HepG2 (cell line): Measurements from ENCODE around the gene PIM3. TPM values are rescaled to one million over a fixed set of nuclear protein-coding genes. Genes with fewer than 3 reads are reported as not detected.

Experiments
- ELF3 ChIP-seq: IDR thresholded peaks from 2 replicates; pipeline ENCODE4 v1.6.1; 2016; ENCODE audit warnings: missing genetic modification reagents, missing compliant biosample characterization
- HNF4A ChIP-seq: sonication (generic); formaldehyde crosslinking; IDR thresholded peaks from 2 replicates; pipeline ENCODE4 v1.4.0; 2020; ENCODE audit warnings: missing genetic modification reagents
- KMT2B ChIP-seq: IDR thresholded peaks from 2 replicates; pipeline ENCODE4 v1.6.1; 2016; ENCODE audit warnings: missing genetic modification reagents, missing compliant biosample characterization
- SAP130 ChIP-seq: IDR thresholded peaks from 2 replicates; pipeline ENCODE4 v1.6.1; 2016; ENCODE audit warnings: low read depth
- TFDP1 ChIP-seq: IDR thresholded peaks from 2 replicates; pipeline ENCODE4 v1.6.1; 2016; ENCODE audit warnings: missing compliant biosample characterization, missing genetic modification reagents, borderline replicate concordance
- TIGD3 ChIP-seq: sonication (generic); formaldehyde crosslinking; IDR thresholded peaks from 2 replicates; pipeline ENCODE4 v1.5.1; 2020; ENCODE audit warnings: mild to moderate bottlenecking, missing genetic modification reagents, borderline replicate concordance
- YY1 ChIP-seq: IDR thresholded peaks from 2 replicates; pipeline ENCODE4 v1.6.1; 2011; ENCODE audit warnings: low read length, low read depth, moderate library complexity, mild to moderate bottlenecking; ENCODE audit not compliant: insufficient read depth, insufficient replicate concordance
- ZBTB43 ChIP-seq: sonication (generic); formaldehyde crosslinking; conservative IDR thresholded peaks from 2 replicates; pipeline ENCODE4 v1.4.0; 2020; ENCODE audit warnings: missing genetic modification reagents
- ZNF24 ChIP-seq: fragments of 450-650 bp; IDR thresholded peaks from 2 replicates; pipeline ENCODE4 v1.6.1; 2017; ENCODE audit warnings: antibody characterized with exemption, mild to moderate bottlenecking
- ZNF546 ChIP-seq: sonication (generic); formaldehyde crosslinking; conservative IDR thresholded peaks from 2 replicates; pipeline ENCODE4 v1.8.1; 2023; ENCODE audit warnings: mild to moderate bottlenecking, missing genetic modification reagents
- ZNF547 ChIP-seq: sonication (generic); formaldehyde crosslinking; IDR thresholded peaks from 2 replicates; pipeline ENCODE4 v1.5.1; 2020; ENCODE audit warnings: mild to moderate bottlenecking, missing genetic modification reagents
- ZNF839 ChIP-seq: sonication (generic); formaldehyde crosslinking; IDR thresholded peaks from 2 replicates; pipeline ENCODE4 v1.4.0; 2020; ENCODE audit warnings: missing genetic modification reagents, mild to moderate bottlenecking, borderline replicate concordance
- ZSCAN9 ChIP-seq: IDR thresholded peaks from 2 replicates; pipeline ENCODE4 v1.6.1; 2016; ENCODE audit warnings: borderline replicate concordance
- polyA plus RNA-seq, 8 experiments: library from polyadenylated mRNA; depleted of rRNA in 3 of 8; stranded (reverse) in 7 of 8; unstranded in 1 of 8; fragments of >200 nt; fragmentation: Illumina TruSeq in 4 of 8; extraction: Trizol in 4 of 8; gene quantifications; 2 replicates each; pipeline versions ENCODE4 v1.2.1 to v1.2.3, GENCODE V29; 2011 to 2016; ENCODE audit warnings: low read depth in 4 of 8, missing spikeins in 1 of 8, mixed read lengths in 1 of 8; ENCODE audit not compliant: insufficient read depth in 1 of 8
- total RNA-seq, 5 experiments: library from RNA; depleted of rRNA; stranded (reverse); fragments of >200 nt; fragmentation: Illumina TruSeq; extraction: Trizol; gene quantifications; 2 replicates each; pipeline ENCODE4 v1.2.3, GENCODE V29; 2016; ENCODE audit warnings: low read depth in 1 of 5
- TF ChIP-seq, protein P1 (sequence below): IDR thresholded peaks from 2 replicates; pipeline ENCODE4 v1.6.1; 2016; ENCODE audit warnings: missing genetic modification reagents, missing compliant biosample characterization
- TF ChIP-seq, protein P2 (sequence below): IDR thresholded peaks from 2 replicates; pipeline ENCODE4 v1.6.1; 2012; ENCODE audit warnings: inconsistent platforms
- TF ChIP-seq, protein P3 (sequence below): conservative IDR thresholded peaks from 2 replicates; pipeline ENCODE4 v1.6.1; 2018; ENCODE audit warnings: missing genetic modification reagents
- TF ChIP-seq, protein P4 (sequence below): sonication (generic); formaldehyde crosslinking; IDR thresholded peaks from 2 replicates; pipeline ENCODE4 v1.5.1; 2020; ENCODE audit warnings: missing genetic modification reagents, mild to moderate bottlenecking, borderline replicate concordance
- TF ChIP-seq, protein P5 (sequence below): IDR thresholded peaks from 2 replicates; pipeline ENCODE4 v1.6.1; 2016; ENCODE audit warnings: mild to moderate bottlenecking, missing biosample characterization, missing genetic modification reagents

Gene PIM3
- total and polyA plus RNA-seq, 2 of the 13 experiments (the other 11 are each of a cell fraction or from before 2014, with no cell fraction given), result 21.6 to 31.2 TPM

- no peak for TF ChIP-seq TIGD3 (CRISPR knock-in tag)
- TF ChIP-seq ZNF546, result 0 out of 2 replicates have a peak, but pooled peaks have one; percentile 34
- peak; percentile 36; the same call in 1 of the 2 replicates for TF ChIP-seq HNF4A (CRISPR knock-in tag)
- TF ChIP-seq SAP130 (CRISPR knock-in tag), result peak; percentile 75
- TF ChIP-seq ELF3 (CRISPR knock-in tag), result peak; percentile 45
- TF ChIP-seq ZSCAN9 (CRISPR knock-in tag), result peak; percentile 56; the same call in 1 of the 2 replicates
- TF ChIP-seq, protein P1, sequence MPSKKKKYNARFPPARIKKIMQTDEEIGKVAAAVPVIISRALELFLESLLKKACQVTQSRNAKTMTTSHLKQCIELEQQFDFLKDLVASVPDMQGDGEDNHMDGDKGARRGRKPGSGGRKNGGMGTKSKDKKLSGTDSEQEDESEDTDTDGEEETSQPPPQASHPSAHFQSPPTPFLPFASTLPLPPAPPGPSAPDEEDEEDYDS (CRISPR knock-in tag), result peak; percentile 70; the same call in 1 of the 2 replicates
- TF ChIP-seq, protein P2, sequence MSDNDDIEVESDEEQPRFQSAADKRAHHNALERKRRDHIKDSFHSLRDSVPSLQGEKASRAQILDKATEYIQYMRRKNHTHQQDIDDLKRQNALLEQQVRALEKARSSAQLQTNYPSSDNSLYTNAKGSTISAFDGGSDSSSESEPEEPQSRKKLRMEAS, result peak; percentile 63; the same call in 1 of the 2 replicates
- 0 out of 2 replicates have a peak, but pooled peaks have one; percentile 25 for TF ChIP-seq ZNF24
- TF ChIP-seq TFDP1, result peak; percentile 63; the same call in 1 of the 2 replicates
- TF ChIP-seq YY1, result peak; percentile 99
- TF ChIP-seq, protein P3, sequence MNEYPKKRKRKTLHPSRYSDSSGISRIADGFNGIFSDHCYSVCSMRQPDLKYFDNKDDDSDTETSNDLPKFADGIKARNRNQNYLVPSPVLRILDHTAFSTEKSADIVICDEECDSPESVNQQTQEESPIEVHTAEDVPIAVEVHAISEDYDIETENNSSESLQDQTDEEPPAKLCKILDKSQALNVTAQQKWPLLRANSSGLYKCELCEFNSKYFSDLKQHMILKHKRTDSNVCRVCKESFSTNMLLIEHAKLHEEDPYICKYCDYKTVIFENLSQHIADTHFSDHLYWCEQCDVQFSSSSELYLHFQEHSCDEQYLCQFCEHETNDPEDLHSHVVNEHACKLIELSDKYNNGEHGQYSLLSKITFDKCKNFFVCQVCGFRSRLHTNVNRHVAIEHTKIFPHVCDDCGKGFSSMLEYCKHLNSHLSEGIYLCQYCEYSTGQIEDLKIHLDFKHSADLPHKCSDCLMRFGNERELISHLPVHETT (CRISPR knock-in tag), result peak; percentile 47; the same call in 1 of the 2 replicates
- TF ChIP-seq ZNF839 (CRISPR knock-in tag), result no peak
- TF ChIP-seq, protein P4, sequence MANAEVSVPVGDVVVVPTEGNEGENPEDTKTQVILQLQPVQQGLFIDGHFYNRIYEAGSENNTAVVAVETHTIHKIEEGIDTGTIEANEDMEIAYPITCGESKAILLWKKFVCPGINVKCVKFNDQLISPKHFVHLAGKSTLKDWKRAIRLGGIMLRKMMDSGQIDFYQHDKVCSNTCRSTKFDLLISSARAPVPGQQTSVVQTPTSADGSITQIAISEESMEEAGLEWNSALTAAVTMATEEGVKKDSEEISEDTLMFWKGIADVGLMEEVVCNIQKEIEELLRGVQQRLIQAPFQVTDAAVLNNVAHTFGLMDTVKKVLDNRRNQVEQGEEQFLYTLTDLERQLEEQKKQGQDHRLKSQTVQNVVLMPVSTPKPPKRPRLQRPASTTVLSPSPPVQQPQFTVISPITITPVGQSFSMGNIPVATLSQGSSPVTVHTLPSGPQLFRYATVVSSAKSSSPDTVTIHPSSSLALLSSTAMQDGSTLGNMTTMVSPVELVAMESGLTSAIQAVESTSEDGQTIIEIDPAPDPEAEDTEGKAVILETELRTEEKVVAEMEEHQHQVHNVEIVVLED (CRISPR knock-in tag), result peak; percentile 81
- TF ChIP-seq, protein P5, sequence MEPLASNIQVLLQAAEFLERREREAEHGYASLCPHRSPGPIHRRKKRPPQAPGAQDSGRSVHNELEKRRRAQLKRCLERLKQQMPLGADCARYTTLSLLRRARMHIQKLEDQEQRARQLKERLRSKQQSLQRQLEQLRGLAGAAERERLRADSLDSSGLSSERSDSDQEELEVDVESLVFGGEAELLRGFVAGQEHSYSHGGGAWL (CRISPR knock-in tag), result peak; percentile 51; the same call in 1 of the 2 replicates
- TF ChIP-seq ZBTB43, result 0 out of 2 replicates have a peak, but pooled peaks have one; percentile 39
- peak; percentile 74 for TF ChIP-seq KMT2B (CRISPR knock-in tag)
- peak; percentile 40; the same call in 1 of the 2 replicates for TF ChIP-seq ZNF547 (CRISPR knock-in tag)
These were observed 42.3 kb upstream of the PIM3 start, which contains the start of the genes ALG12 and CRELD2 (continued) for GRCh38 chr22:49917974-49918910.
